Activated T-cell treated with anti-CD3 and anti-CD28 coated beads for 24 hours (primary cell): ENCODE results near the gene SLC35B4.

Source experiments
- DNase-seq: peaks from one replicate; pipeline ENCODE4 v3.0.0-alpha.2; 2020; ENCODE audit warnings: low read depth

SLC35B4 gene

DNA sequence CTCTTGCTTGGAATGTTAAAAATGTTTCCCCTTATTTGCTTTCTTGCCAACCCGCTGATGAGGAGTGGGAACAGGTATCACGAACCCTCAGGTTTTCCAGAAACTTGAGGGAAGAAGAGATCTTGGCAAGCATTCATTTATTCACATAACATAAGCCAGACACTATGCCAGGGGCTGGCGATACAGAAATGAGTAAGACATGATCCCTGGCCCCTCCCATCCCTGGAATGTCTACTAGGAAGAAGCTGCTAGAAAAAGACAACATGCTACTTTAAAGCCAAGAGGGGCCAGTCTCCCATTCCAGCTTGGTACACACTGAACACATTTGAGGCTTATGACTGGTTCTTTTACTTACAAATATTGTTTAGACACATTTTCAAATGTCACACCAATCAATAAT, 26.4 kb downstream of the SLC35B4 start:
- DNase-seq, result no peak

DNA sequence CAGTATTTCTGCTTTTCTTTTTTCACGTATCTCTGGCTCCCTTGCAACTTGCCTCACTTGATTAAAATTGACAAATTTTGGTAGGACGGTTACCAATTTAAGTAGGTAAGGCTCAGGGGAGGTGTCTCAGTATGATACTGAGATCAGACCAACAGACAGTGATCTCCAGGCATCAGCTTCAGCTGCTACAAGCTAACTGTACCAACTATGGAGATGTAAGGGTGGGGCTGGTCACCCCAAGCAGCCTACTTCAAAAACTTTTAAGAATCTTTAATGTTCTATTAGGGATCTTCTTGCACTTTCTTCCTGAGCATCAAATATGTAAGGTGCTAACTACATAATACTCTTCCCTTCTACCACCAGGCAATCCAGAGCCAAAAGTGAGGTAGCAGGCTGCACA, 26.9 kb downstream of the SLC35B4 start:
- DNase-seq, result no peak

DNA sequence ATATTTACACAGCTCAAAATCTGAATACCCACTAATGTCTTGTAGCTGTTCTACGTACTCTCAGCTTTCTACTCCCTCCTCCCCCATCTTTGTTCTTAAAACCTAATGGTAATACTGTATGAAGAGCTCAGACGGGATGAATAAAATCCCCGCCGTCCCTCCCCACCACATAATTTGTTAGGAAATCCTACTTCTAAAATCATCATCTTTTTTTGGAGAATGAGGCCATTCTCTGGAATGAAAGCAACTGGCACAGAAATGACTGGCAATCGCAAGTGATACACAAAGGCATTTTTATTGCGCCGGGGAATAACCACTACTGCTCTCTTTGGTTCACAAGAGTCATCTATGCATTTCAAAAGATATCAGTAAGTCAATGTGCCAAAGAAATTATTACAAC, 27.3 kb downstream of the SLC35B4 start:
- DNase-seq, result no peak

DNA sequence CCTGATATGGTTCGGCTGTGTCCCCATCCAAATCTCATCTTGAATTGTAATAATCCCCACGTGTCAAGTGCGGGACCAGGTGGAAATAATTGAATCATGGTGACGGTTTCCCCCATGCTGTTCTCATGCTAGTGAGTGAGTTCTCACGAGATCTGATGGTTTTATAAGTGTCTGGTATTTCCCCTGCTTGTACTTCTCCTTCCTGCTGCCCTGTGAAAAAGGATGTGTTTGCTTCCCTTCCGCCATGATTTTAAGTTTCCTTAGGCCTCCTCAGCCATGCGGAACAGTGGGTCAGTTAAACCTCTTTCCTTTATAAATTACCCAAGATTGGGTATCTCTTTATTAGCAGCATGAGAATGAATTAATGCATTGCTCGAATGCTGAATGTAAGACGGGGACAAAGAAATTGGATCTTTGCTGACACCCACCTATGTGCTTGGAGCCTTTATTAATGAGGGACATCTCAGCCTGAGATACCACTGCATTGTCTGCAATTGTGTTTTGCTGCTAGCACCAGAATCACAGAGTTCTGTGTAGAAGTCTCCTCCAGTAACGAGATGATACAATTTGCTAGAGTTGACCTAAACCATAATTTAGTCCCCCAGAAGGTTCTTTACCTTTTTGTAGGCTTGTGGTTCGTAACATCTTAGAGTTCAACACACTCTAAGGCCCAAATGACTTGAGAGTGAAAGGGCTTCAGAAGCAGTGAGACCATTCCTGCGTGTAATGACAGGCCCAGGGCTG, 28.6 kb downstream of the SLC35B4 start:
- no peak for DNase-seq

DNA sequence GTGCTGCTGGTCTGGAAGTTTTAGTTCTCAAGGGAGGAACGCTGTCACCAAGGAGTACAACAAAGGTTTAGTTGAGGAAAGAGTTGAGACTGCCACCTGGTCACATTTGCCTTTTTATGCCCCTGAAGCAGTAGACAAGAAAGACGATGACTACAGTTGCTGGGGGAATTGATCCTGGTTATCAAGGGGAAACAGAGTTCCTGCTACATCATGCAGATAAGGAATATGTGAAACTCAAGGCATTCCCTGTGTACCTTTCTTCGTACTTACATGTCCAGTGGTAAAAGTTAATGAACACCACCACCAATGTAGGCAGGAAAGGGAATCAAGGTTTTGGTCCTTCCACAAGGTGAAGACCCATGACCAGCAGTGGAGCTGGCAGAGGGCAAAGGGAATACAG, 31.8 kb downstream of the SLC35B4 start:
- DNase-seq, result no peak

DNA sequence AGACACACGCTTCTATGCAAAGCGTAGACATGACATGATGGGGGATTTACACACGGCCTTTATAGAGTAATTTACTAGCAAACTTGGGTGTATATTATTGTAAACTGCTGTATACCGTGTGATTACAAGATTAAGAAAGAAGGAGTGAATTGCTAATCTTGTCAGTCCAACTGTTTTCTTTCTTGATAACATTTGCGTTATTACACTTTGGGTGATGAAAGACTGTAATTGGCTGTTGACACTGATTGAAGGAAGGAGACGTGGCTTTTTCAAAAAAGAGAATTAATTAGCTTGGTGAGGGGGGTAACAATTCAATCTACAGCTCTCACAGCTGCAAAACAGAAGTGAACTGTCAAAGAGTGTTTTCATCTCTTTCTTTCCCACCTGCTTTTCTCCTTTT, 32.7 kb downstream of the SLC35B4 start:
- no peak for DNase-seq

DNA sequence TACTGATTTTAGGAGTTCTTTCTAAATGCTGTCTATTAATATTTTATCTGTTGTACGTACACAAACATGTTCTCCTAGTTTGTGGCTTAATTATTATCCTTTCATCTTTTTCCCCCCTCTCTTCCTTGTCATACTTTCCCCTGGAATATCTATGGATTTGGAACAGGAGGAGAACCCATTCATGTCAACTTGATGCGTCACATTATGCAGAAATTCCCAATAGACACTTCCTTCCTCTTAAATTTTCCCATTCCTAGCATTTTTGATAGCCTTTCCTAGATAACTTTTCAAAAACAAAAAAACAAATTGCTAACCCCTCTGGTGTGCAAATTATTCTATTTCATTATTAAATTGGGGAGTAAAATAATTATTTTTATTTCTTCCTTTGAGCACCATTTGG, 36.2 kb downstream of the SLC35B4 start:
- DNase-seq, result no peak

DNA sequence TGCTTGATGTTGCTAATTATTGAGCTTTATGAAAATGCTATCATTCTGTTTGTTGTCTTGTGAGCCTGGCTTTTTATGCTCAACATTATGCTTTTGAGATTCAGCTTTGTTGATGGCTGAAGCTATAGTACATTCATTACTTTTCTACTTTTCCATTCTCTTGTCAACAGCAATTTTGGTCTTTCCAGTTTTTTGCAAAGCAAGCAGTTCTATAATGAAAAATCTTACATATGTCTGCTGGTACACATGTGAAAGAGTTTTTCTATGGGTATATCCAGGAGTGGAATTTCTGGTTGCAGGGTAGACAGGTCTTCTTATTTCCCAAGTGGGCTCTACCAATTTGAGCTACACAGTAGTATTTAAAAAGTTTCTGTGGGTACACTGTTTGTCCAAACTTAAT, 36.8 kb downstream of the SLC35B4 start:
- no peak for DNase-seq

DNA sequence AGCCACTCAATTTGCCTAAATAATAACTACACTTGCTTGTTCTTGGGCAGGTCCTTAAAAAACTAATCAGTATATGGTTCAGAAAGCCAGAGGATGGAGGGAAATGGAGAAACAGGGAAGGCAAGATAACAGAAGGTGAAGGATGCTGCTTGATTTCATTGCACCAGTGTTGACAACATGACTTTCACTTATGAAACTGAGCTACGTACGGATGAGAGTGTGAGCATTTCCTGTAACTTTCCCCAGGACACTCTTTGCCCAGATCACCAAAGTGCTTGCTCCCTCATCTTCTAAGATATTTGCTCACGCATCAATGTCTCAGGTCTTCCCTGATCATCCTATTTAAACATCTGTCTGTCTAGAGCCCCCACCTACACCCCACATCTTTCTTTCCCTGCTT, 37.4 kb downstream of the SLC35B4 start:
- DNase-seq, result no peak

DNA sequence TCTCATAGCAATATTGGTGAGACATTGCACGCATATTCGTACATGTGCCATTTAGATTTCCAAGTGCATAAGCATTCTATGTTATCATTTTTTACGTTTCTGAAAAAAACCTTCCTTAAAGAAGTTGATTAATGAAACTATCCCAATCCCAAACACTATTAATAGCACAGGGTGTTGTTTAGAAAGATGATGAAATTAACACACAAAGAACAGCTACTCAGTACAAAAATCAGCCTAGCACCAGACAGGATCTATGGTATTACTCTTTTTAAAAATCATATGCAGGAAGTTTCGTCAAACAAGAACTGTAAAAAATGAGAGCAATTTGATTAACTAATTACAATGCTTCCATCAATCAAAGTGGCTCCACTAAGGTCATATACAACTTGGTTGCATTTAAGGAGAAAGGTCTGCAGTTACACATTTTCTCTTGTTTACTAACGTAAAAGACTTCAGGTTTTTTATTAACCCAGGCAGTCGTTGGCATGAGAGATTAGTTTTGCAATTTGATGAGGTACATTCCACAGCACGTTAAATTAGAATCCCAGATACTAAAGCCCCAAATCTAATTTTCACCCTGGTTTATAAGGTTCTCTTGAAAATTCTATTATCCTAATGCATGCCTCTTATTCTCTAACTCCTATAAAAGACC, 38.1 kb downstream of the SLC35B4 start:
- DNase-seq, result no peak

DNA sequence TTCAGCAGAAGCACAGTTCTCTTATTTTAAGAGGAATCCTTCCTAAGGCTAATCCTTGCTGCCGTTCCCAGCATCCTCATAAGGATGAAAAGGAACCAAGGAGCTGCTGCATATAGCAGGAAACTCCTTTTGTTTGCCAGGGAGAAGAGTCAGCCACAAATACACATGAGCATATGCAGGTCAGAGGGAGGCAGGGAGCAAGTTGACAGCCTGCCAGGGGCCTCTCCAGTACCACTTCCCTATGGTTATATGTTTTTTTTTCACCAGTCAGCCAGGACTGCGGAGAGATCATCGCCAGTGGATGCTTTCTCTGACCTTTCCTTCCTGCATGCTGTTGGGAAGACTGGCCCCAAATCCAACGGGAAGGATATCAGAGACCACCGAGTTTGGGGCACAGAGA, 39.8 kb downstream of the SLC35B4 start:
- DNase-seq, result no peak

DNA sequence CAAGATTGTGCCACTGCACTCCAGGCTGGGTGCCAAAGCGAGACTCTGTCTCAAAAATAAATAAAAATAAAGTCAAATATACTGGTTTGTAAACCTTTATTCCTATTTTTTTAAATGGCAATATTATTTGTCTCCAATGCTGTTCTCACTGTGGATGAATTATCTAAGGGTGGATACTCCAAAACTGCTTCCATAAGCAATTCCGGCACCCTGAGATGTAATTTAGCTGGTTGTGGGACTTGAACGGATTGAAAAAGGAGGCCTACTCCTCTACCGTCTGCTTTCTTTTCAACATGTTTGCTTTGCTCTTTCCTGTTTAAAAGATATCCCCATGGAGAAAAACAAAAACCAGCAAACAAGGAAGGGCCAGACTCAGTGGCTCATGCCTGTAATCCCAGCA, 54.4 kb downstream of the SLC35B4 start:
- no peak for DNase-seq

DNA sequence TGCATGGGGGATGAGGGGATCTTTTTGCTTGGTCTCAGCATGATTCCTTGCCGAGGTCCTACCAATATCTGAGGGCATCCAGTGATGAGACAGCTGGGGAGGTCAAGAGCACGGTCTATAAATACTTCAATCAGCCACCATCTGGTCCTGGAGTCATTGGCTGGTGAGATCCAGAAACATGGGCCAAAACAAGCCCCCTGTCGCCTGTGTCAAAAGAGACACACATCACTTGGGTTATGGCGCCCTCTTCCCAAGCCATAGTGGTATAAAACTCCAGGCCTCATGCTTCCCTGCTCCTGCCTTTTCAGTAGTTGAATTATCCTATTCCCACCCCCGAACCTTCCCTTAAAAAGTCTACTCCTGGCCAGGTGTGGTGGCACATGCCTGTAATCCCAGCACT, 60.9 kb downstream of the SLC35B4 start:
- no peak for DNase-seq

DNA sequence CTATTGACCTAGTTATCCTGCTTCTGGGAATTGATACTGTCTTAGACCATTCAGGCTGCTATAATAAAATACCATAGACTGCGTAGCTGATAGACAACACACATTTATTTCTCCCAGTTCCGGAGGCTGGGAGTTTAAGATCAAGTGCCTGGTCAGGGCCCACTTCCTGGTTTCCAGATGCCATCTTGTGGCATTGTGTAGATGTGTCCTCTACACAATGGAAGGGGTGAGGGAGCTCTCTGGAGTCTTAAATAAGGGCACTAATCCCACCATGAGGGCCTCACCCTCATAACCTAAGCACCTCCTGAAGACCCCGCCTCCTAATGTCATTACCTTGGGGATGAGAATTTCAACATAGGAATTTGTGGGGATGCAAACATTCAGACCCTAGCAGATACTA, 62.4 kb downstream of the SLC35B4 start:
- DNase-seq, result no peak

DNA sequence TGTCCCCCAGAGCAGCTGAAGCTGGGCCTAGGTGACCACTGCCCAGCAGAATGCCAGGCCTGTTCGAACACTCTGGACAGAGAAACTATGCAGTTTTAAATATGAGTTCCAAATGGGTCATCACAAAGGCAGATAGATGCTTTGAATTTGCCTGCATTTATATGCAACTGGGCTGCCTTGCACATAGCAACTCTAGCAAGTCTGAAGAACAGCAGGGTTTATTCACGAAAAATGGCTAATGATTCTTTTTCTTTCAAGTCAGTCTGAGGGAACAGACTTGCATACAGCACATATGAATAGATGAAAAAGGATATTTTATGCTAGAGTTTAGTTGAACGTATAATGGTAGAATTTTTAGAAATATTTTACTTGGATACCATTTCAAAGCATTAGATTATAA, 68.5 kb downstream of the SLC35B4 start:
- no peak for DNase-seq

DNA sequence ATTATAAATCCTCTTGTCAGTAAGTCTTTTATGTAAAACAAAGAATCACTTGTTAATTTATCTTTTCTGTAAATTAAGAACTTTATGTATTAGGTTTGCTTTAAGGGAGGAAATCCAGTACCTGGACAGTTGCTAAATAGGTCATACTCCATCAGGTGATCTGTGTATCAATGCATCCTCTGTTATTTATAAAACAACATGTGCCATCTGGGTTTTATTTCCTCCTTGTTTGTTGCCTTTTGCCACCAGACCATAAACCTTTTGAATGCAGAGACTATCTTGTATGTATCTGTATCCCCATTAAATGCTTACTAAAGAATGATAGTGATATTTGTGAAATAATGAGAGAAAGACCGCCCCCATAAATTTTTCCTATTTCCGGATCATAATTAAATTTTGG, 70.0 kb downstream of the SLC35B4 start:
- DNase-seq, result no peak

DNA sequence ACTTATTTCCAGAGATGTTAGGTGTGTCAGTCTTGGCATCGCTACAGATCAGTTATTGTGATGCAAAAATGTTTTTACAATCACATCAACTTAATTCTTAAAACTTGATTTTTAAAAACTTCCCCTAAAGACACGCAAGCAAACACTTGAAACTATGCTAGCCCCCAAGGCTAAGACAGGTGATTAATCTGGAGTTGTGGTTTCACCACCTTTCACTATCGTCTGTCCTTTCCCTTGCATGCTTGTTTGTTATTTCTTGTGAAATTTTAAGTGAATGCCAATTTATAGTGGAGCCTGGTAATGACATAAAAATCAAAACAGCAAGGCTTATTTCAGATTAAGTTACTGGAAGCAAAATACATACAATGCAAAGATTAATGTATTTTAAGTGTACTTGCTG, 70.4 kb downstream of the SLC35B4 start:
- no peak for DNase-seq

DNA sequence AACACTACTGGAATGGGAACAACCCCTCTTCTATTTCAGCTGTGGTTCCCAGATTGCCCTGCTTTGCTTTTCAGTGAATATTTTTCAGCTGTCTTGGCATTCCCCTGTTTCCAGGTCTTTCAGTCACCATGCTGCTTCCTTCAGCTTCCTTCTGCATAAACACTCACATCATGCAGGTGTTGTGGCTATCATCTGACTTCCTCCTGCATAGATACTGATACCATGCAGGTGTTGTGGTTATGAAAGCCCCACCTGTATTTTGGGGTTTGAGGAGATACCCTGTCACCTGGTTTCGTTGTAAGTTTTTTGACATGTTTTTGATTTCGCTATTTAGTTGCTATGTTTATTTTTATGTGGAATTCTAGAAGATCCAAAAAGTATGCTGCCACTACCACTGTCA, 71.5 kb downstream of the SLC35B4 start:
- no peak for DNase-seq
